Mammary epithelial cell (primary cell): Measurements from ENCODE around the gene ATP2B3.

Experiments
- CTCF ChIP-seq, 2 donors: IDR thresholded peaks in 1 of 2; conservative IDR thresholded peaks in 1 of 2; 2 replicates each; pipeline ENCODE4 v1.5.1; 2011 to 2012; ENCODE audit warnings: inconsistent platforms in 2 of 2, low read length in 2 of 2, mild to moderate bottlenecking in 2 of 2, control low read depth in 1 of 2, low read depth in 1 of 2; ENCODE audit not compliant: insufficient read depth in 1 of 2; ENCODE audit errors: extremely low read depth in 1 of 2
- EZH2 ChIP-seq: IDR thresholded peaks from 2 replicates; pipeline ENCODE4 v1.6.1; 2012; ENCODE audit warnings: low read length, inconsistent platforms, borderline replicate concordance

- TF ChIP-seq CTCF (conservative IDR thresholded peaks at IDR 0.05 in 1 of 2, IDR thresholded peaks at IDR 0.05 in 1 of 2; ENCODE audit: extremely low read depth in 1 of 2, insufficient read depth in 1 of 2, low read depth in 1 of 2, low read length in 2 of 2) (no peak), EZH2 (no peak)
Observed at GRCh38 chrX:153533091-153533490, 15.6 kb downstream of the ATP2B3 start.
